ENCODE measurements around the gene SIRT6. TPM values are rescaled to one million over a fixed set of nuclear protein-coding genes. Genes with fewer than 3 reads are reported as not detected.

The SIRT6 gene
- total RNA-seq, 1 experiment from 2014 or later: 22.9 TPM

- H3K4me3 Mint-ChIP-seq (ENCODE audit: low read depth, unreplicated experiment): peak overlapping the region; percentile 91
- no peak for DNase-seq
- no peaks in the 10 kb centered on the region for H3K27me3 Mint-ChIP-seq (ENCODE audit: unreplicated experiment)
- H3K36me3 Mint-ChIP-seq (ENCODE audit: insufficient read depth, unreplicated experiment): peaks cover 15% of the 10 kb centered on the region
- H3K4me1 Mint-ChIP-seq (ENCODE audit: low read depth, unreplicated experiment): peaks cover 21% of the 10 kb centered on the region
- CTCF ChIA-PET: interaction anchor here (0.7 kb wide), 1 partner anchor 95 kb away, joined by 3 read pairs; no protein-coding TSS in a partner anchor
- no TSS peak for BruUV-seq (replicated peaks)
- intact Hi-C loops (cut with micrococcal nuclease; ENCODE audit: unreplicated experiment): no loop called here
- TF ChIP-seq CTCF (IDR thresholded peaks at IDR 0.05; ENCODE audit: unreplicated experiment): no peak
- no peak overlapping the region for H3K27ac Mint-ChIP-seq (ENCODE audit: unreplicated experiment)
- H3K9me3 Mint-ChIP-seq (ENCODE audit: low read depth, unreplicated experiment): no peaks in the 10 kb centered on the region
Measured at GRCh38 chr19:4124638-4125037, 57.7 kb downstream of the SIRT6 start.

Other genes starting within 250 kb of the SIRT6 start
- gene NMRK2, start 249.5 kb downstream of the SIRT6 start, total RNA-seq (2022): not detected in 2 replicates
- 46.3 and 50.9 TPM in 2 replicates for gene DAPK3, start 211.5 kb downstream of the SIRT6 start, total RNA-seq (2022)
- gene EEF2, start 197.1 kb downstream of the SIRT6 start, total RNA-seq (2022): 1,011 and 1,166 TPM in 2 replicates
- gene PIAS4, start 174.8 kb downstream of the SIRT6 start, total RNA-seq (2022): 29.3 and 35.7 TPM in 2 replicates
- 38.0 and 44.7 TPM in 2 replicates for gene ZBTB7A, start 115.7 kb downstream of the SIRT6 start, total RNA-seq (2022)
- gene MAP2K2, start 58.4 kb downstream of the SIRT6 start, total RNA-seq (2022): 113 and 114 TPM in 2 replicates
- 0.14 and 0.44 TPM in 2 replicates for gene CREB3L3, start 28.9 kb downstream of the SIRT6 start, total RNA-seq (2022)
- gene ANKRD24, start 126 bp upstream of the SIRT6 start, total RNA-seq (2022): 0.76 and 1.4 TPM in 2 replicates
- 1.2 and 1.6 TPM in 2 replicates for gene EBI3, start 47.0 kb upstream of the SIRT6 start, total RNA-seq (2022)
- gene YJU2, start 64.5 kb upstream of the SIRT6 start, total RNA-seq (2022): 7.8 and 10.4 TPM in 2 replicates
- not detected in 2 replicates for gene SHD, start 96.7 kb upstream of the SIRT6 start, total RNA-seq (2022)
- gene TMIGD2, start 119.8 kb upstream of the SIRT6 start, total RNA-seq (2022): not detected in 2 replicates
- gene FSD1, start 122.0 kb upstream of the SIRT6 start, total RNA-seq (2022): 1.2 and 1.9 TPM in 2 replicates
- gene STAP2, start 156.3 kb upstream of the SIRT6 start, total RNA-seq (2022): 28.7 and 30.5 TPM in 2 replicates
- 15.3 and 21.1 TPM in 2 replicates for gene MPND, start 161.0 kb upstream of the SIRT6 start, total RNA-seq (2022)
- gene SH3GL1, start 218.0 kb upstream of the SIRT6 start, total RNA-seq (2022): 40.7 and 42.0 TPM in 2 replicates
- gene CHAF1A, start 220.1 kb upstream of the SIRT6 start, total RNA-seq (2022): 37.2 and 43.3 TPM in 2 replicates

Measured in Calu3 (cell line).